Measurements from ENCODE around the gene RUVBL1.

RUVBL1 gene

DNA sequence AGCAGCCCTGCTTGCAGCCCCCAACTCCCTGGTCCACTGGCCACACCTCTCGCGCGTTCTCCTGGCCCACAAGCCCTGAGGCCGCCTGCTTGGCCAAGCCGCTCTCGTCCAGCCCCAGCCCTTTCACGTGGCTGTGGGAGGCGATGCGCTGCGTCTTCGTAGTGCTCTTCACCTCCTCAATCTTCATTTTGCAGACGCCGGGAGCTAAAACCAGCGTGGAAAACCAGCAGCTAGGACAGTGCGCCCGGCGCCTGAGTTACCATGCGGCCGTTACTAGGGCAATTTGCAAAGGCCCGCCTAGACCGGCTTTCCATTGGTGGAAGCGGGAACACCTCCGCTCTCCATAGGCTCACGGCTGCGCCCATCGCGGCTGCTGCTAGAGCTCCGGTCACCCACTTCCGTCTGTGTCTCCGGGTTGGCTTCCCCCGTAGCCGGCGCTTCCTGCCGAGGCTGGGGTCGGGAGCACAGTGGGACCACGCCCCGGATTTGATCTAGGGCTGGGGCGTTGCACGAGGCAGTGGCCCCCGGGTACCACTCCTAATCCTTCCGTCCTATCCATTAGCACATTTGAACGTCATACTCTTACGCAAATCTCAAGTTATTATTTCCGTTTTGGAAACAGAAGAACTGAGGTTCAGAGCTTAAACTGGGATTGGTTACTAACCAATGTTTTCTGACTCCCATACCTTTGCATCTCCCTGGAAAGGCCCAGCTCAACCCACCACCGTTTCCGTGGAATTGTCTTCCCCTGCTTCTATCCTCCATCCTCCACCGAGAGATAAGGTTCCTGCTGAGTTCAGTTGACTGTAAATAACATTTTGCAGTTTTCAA is at the start of gene RUVBL1:
Gene RUVBL1 (minus strand): TSS at position 275 of the 831 bp plus-strand sequence. CDS start 88 bp downstream, at position 187.
- peak within 1 kb of the TSS; percentile 89 for H3K4me2 ChIP-seq
- no peaks in the 10 kb centered on the region for H4K20me1 ChIP-seq (ENCODE audit: insufficient read depth)
- peaks cover 17% of the 10 kb centered on the region for H3K4me1 ChIP-seq (ENCODE audit: low read depth, poor library complexity, severe bottlenecking)
- H3K36me3 ChIP-seq (ENCODE audit: insufficient read depth), result no peaks in the 10 kb centered on the region
- peaks cover 21% of the 10 kb centered on the region for H3K79me2 ChIP-seq (ENCODE audit: insufficient read depth, low read depth)
- peak within 1 kb of the TSS; percentile 82 for H3K4me3 ChIP-seq (IDR thresholded peaks at IDR 0.05; ENCODE audit: insufficient read depth, low read depth, low read length)
- H2AFZ ChIP-seq (ENCODE audit: low read depth), result peak within 1 kb of the TSS; percentile 97
- no peaks in the 10 kb centered on the region for H3K27me3 ChIP-seq (ENCODE audit: insufficient read depth, low read depth)
- H3K27ac ChIP-seq, result peak within 1 kb of the TSS; percentile 86
- H3K9ac ChIP-seq, result peak within 1 kb of the TSS; percentile 97
- TF ChIP-seq, protein P1, sequence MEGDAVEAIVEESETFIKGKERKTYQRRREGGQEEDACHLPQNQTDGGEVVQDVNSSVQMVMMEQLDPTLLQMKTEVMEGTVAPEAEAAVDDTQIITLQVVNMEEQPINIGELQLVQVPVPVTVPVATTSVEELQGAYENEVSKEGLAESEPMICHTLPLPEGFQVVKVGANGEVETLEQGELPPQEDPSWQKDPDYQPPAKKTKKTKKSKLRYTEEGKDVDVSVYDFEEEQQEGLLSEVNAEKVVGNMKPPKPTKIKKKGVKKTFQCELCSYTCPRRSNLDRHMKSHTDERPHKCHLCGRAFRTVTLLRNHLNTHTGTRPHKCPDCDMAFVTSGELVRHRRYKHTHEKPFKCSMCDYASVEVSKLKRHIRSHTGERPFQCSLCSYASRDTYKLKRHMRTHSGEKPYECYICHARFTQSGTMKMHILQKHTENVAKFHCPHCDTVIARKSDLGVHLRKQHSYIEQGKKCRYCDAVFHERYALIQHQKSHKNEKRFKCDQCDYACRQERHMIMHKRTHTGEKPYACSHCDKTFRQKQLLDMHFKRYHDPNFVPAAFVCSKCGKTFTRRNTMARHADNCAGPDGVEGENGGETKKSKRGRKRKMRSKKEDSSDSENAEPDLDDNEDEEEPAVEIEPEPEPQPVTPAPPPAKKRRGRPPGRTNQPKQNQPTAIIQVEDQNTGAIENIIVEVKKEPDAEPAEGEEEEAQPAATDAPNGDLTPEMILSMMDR (conservative IDR thresholded peaks at IDR 0.05; ENCODE audit: low read depth, low read length), result no peak

DNA sequence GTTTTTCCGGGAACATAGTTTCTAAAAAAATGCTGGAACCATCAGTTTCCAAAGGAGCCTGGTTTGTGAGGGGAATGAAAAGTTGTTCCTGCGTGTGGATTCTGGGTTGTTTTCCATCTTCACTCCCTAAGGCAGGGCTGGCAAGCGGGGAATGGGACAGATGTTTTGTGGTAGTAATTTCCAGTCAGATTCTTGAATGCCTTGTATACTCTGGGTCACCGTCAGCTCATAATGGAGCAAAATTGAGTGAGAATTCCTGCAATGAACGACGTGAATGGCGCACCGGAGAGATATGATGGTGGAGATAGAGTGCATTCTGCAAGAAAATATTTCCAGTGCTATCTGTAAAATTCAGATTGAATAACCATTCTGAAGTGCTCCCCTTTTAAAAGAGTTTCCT is 49.6 kb upstream of the RUVBL1 start:
- H2AFZ ChIP-seq (ENCODE audit: low read depth), result no peak overlapping the region
- no peak overlapping the region for H3K4me3 ChIP-seq (IDR thresholded peaks at IDR 0.05; ENCODE audit: insufficient read depth, low read depth, low read length)
- H3K27me3 ChIP-seq (ENCODE audit: insufficient read depth, low read depth), result no peaks in the 10 kb centered on the region
- H3K27ac ChIP-seq, result no peak overlapping the region
- H3K9ac ChIP-seq, result no peak overlapping the region
- no peaks in the 10 kb centered on the region for H3K36me3 ChIP-seq (ENCODE audit: insufficient read depth)
- no peak overlapping the region for H3K4me2 ChIP-seq
- TF ChIP-seq, protein P1 (conservative IDR thresholded peaks at IDR 0.05; ENCODE audit: low read depth, low read length), result no peak
- H4K20me1 ChIP-seq (ENCODE audit: insufficient read depth), result no peaks in the 10 kb centered on the region; the same call in 1 of the 2 replicates
- H3K4me1 ChIP-seq (ENCODE audit: low read depth, poor library complexity, severe bottlenecking), result peaks cover 5% of the 10 kb centered on the region
- H3K79me2 ChIP-seq (ENCODE audit: insufficient read depth, low read depth), result peaks cover 26% of the 10 kb centered on the region; the same call in 1 of the 2 replicates

DNA sequence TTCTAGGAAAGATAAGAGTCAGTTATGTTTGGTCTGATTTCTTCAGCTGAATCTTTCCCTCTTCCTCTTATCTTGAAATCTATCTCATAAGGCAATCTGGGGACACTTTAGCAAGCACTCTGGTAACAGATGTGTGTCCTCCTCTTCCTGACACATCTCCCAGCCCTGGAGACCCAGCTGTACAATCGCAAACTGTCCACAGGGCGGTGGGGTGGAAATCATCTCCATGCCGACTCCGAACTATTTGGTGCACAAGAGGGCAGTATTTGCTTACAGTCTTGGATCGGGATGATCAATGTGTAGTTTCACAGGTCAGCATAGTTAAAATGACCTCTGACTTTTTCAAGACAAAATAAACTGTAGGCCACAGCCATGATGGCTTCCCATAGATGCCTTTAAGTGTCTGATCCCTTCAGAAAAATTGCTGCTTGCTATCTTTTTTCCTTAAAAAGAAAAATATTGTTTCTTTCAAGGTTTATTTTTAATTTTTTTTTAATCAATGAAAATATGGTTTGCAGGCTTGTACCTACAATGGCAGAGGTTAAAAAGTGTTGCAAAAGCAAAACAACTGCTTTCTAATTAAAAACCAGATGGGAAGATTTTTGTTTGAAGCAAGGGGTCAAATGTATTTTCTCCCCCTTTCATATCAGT is 47.4 kb upstream of the RUVBL1 start:
- H3K4me3 ChIP-seq (IDR thresholded peaks at IDR 0.05; ENCODE audit: insufficient read depth, low read depth, low read length), result no peak overlapping the region
- peaks cover 18% of the 10 kb centered on the region; the same call in 1 of the 2 replicates for H3K79me2 ChIP-seq (ENCODE audit: insufficient read depth, low read depth)
- H3K36me3 ChIP-seq (ENCODE audit: insufficient read depth), result no peaks in the 10 kb centered on the region
- H2AFZ ChIP-seq (ENCODE audit: low read depth), result no peak overlapping the region
- H3K4me1 ChIP-seq (ENCODE audit: low read depth, poor library complexity, severe bottlenecking), result no peaks in the 10 kb centered on the region
- no peaks in the 10 kb centered on the region for H4K20me1 ChIP-seq (ENCODE audit: insufficient read depth)
- no peak overlapping the region for H3K4me2 ChIP-seq
- no peak overlapping the region for H3K9ac ChIP-seq
- no peaks in the 10 kb centered on the region for H3K27me3 ChIP-seq (ENCODE audit: insufficient read depth, low read depth)
- H3K27ac ChIP-seq, result no peak overlapping the region
- TF ChIP-seq, protein P1 (conservative IDR thresholded peaks at IDR 0.05; ENCODE audit: low read depth, low read length), result no peak; the same call in 1 of the 2 replicates

DNA sequence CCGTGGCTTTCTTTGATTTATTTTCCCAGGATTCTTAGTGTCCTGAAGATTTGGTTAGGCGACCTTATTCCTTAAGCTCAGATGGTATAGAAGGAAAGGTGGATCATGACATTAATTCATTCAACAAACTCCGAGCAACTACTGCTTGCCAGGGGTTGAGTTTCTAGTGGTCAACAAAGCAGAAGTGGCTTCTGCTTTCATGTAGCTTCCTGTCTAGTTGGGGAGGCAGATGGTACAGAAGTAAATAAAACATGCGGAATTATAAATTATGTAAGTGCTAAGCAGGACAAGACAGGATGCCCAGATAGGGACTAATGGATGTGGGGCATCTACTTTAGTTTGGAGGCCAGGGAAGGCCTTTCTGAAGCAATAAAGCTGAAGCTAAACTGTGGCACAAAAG is 45.2 kb upstream of the RUVBL1 start:
- no peaks in the 10 kb centered on the region for H3K27me3 ChIP-seq (ENCODE audit: insufficient read depth, low read depth)
- TF ChIP-seq, protein P1 (conservative IDR thresholded peaks at IDR 0.05; ENCODE audit: low read depth, low read length), result no peak
- H3K27ac ChIP-seq, result no peak overlapping the region
- H3K4me2 ChIP-seq, result no peak overlapping the region
- no peak overlapping the region for H3K9ac ChIP-seq
- H4K20me1 ChIP-seq (ENCODE audit: insufficient read depth), result no peaks in the 10 kb centered on the region
- peaks cover 13% of the 10 kb centered on the region; the same call in 1 of the 2 replicates for H3K79me2 ChIP-seq (ENCODE audit: insufficient read depth, low read depth)
- no peak overlapping the region for H3K4me3 ChIP-seq (IDR thresholded peaks at IDR 0.05; ENCODE audit: insufficient read depth, low read depth, low read length)
- no peak overlapping the region for H2AFZ ChIP-seq (ENCODE audit: low read depth)
- no peaks in the 10 kb centered on the region for H3K4me1 ChIP-seq (ENCODE audit: low read depth, poor library complexity, severe bottlenecking)
- no peaks in the 10 kb centered on the region for H3K36me3 ChIP-seq (ENCODE audit: insufficient read depth)
